ENCODE results near the gene EPO. TPM values are rescaled to one million over a fixed set of nuclear protein-coding genes. Genes with fewer than 3 reads are reported as not detected.

EPO gene
- total RNA-seq, 1 donor from 2014 or later = not detected

DNA sequence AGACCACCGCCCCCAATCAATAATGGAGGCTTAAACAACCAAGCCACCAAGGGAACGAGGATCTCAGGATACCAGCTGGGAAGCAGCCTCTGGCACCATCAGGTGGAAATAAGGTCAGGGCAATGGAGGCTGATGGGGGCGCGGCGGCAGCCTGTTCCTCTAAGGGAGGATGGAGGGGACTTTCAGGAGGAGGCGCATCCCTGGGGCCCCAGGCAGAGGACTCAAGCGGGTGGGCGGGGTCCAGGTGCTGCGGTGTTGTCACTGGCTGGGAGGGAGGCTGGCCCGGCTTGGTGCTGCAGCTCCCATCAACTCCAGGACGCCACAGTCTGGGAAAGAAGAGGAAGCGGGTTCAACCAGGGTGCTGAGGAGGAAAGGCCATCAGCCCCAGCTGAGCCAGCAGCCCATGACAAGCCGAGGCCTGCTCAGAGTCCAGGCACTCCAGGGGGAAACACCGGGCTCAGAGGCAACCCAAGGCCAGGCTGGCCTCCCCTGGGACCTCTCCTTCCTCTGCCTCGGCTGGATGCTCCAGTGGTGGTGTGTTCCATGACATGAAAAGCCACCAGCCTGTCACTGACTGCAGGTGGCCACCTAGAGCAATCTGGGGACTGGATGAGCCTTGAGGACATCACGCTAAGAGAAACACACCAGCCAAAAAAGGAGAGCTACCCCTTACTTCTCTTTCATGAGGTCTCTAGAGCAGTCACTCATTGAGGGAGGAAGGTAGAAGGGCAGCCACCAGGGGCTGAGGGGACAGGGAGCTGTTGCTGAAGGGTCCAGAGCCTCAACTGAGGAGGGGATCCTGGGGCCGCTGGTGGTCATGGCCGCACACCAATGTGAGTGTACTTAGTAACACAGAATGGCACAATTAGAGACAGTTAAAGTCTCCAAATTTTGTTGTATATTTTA is 30.8 kb upstream of the EPO start:
- Mint-ChIP-seq H3K9me3 (ENCODE audit: unreplicated experiment) (peaks cover 12% of the 10 kb centered on the region), H3K36me3 (ENCODE audit: unreplicated experiment) (no peaks in the 10 kb centered on the region), H3K4me3 (ENCODE audit: unreplicated experiment) (peak overlapping the region; percentile 50), H3K27ac (ENCODE audit: unreplicated experiment) (peak overlapping the region; percentile 64), H3K4me1 (ENCODE audit: low read depth, unreplicated experiment) (peaks cover 25% of the 10 kb centered on the region), H3K27me3 (ENCODE audit: unreplicated experiment) (peaks cover 17% of the 10 kb centered on the region)
- no peak for DNase-seq
- TF ChIP-seq, protein P1, sequence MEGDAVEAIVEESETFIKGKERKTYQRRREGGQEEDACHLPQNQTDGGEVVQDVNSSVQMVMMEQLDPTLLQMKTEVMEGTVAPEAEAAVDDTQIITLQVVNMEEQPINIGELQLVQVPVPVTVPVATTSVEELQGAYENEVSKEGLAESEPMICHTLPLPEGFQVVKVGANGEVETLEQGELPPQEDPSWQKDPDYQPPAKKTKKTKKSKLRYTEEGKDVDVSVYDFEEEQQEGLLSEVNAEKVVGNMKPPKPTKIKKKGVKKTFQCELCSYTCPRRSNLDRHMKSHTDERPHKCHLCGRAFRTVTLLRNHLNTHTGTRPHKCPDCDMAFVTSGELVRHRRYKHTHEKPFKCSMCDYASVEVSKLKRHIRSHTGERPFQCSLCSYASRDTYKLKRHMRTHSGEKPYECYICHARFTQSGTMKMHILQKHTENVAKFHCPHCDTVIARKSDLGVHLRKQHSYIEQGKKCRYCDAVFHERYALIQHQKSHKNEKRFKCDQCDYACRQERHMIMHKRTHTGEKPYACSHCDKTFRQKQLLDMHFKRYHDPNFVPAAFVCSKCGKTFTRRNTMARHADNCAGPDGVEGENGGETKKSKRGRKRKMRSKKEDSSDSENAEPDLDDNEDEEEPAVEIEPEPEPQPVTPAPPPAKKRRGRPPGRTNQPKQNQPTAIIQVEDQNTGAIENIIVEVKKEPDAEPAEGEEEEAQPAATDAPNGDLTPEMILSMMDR (IDR thresholded peaks at IDR 0.05; ENCODE audit: partially characterized antibody, unreplicated experiment) = no peak

DNA sequence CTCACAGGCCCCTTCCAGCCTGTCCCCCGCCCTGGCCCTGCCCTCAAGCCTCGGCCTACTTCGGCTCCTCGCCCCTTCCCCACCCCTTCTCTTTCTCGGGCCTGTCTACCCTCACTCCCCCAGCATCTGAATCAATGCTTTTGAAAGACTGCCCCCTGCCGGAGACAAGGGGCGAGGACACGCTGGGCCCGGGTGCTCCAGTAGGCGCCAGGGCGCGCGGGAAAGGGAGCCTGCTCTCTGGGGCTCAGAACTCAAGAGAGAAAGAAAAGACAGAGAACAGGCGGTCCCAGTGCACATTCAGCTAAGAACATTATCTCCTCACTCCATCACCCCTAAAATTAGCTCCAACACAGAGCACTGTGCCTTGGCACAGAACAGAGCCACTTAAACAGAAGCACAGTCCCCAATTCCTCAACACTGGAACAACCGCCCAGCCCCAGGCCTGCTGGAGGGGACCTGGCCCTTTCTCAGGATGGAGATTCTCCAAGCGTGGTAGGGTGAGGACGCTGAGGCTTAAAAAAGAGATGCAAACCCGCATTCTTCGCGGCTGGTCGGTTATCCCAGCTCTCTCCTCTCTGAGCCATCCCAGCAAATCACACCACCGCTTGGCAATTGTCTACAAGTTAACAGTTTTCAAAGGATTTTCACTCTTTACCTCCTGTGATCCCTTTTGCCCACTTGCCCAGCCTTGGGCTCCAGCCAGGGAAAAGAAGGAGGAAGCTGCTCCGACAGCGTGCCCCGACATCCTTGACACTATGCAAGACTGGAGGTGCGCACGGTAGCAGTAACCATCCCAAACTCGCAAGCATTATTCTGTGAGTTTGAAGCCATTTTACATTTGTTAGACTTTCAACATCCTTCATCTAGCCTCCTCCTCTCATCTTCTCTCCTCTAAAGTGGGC is 28.3 kb upstream of the EPO start:
- Mint-ChIP-seq H3K9me3 (ENCODE audit: unreplicated experiment) (peaks cover 16% of the 10 kb centered on the region), H3K36me3 (ENCODE audit: unreplicated experiment) (no peaks in the 10 kb centered on the region), H3K4me3 (ENCODE audit: unreplicated experiment) (peak overlapping the region; percentile 98), H3K27me3 (ENCODE audit: unreplicated experiment) (peaks cover 20% of the 10 kb centered on the region), H3K4me1 (ENCODE audit: low read depth, unreplicated experiment) (peaks cover 25% of the 10 kb centered on the region), H3K27ac (ENCODE audit: unreplicated experiment) (peak overlapping the region; percentile 56)
- DNase-seq = peak; percentile 90
- TF ChIP-seq, protein P1 (IDR thresholded peaks at IDR 0.05; ENCODE audit: partially characterized antibody, unreplicated experiment) = peak; percentile 89

DNA sequence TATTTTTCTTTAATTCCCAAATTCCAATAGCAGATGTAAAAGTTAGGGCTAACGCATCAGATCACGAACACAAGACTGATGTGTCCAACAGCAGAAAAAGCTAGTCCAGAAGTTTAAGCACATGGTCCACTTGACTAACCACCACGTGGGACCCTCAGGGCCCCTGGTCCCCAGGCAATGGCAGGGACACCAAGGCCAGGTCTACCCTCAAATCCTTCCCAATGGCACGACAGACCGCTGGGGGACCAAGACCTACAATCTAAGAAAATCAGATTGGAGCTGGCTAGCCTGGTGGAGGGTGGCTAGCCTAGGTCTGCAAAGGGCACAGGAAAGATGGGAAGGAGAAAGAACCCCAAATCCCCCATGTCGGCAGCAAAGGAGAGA is 27.7 kb upstream of the EPO start:
- H3K36me3 Mint-ChIP-seq (ENCODE audit: unreplicated experiment) = no peaks in the 10 kb centered on the region
- H3K4me1 Mint-ChIP-seq (ENCODE audit: low read depth, unreplicated experiment) = peaks cover 25% of the 10 kb centered on the region
- H3K27ac Mint-ChIP-seq (ENCODE audit: unreplicated experiment) = no peak overlapping the region
- H3K4me3 Mint-ChIP-seq (ENCODE audit: unreplicated experiment) = peak overlapping the region; percentile 98
- peaks cover 20% of the 10 kb centered on the region for H3K27me3 Mint-ChIP-seq (ENCODE audit: unreplicated experiment)
- TF ChIP-seq, protein P1 (IDR thresholded peaks at IDR 0.05; ENCODE audit: partially characterized antibody, unreplicated experiment) = no peak
- peaks cover 16% of the 10 kb centered on the region for H3K9me3 Mint-ChIP-seq (ENCODE audit: unreplicated experiment)
- DNase-seq = no peak

DNA sequence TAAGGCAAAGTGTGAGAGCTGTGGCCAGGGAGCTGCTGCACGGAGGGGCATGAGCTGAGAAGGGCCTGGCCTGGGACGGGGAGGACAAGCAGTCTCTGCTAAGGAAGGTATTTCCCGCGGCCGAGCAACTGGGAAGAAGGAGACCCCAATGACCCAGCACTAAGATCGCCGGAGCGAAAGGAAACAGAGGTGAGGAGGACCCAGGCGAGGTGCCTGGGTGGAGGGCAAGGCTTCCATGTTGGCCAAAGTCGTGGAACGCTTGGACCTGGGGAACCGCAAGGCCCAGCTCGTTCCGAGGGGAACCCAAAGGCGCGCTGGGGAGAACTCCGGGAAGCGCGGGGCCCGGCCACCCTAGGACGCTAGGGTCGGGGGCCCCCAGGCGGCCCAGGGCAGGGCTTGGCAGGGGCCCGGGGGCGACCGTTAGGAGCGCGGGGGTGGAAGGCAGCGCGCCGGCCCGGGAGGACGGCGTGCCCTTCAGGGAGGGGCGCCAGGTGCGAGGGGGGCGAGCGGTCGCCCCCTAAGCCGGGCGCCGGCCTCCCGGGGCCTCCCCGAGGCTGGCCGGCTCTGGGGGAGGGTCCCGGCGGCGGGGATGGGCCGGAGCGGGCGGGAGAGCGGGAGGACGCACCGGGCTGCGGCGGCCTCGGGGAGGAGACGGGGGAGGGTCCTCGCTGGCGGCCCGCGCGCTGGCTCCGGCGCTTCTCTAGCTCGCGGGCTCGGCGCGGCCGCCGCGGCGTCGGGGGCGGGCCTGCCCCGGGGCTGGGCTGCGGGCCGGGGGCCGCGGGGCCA is 26.8 kb upstream of the EPO start:
- peak overlapping the region; percentile 98 for H3K4me3 Mint-ChIP-seq (ENCODE audit: unreplicated experiment)

More for the DNA sequence above, 26.8 kb upstream of the EPO start:
- Mint-ChIP-seq H3K36me3 (ENCODE audit: unreplicated experiment) (no peaks in the 10 kb centered on the region), H3K4me1 (ENCODE audit: low read depth, unreplicated experiment) (peaks cover 25% of the 10 kb centered on the region), H3K9me3 (ENCODE audit: unreplicated experiment) (peaks cover 16% of the 10 kb centered on the region), H3K27ac (ENCODE audit: unreplicated experiment) (peak overlapping the region; percentile 91), H3K27me3 (ENCODE audit: unreplicated experiment) (peaks cover 18% of the 10 kb centered on the region)
- TF ChIP-seq, protein P1 (IDR thresholded peaks at IDR 0.05; ENCODE audit: partially characterized antibody, unreplicated experiment) = no peak
- DNase-seq = peak; percentile 55
